GM19372 (cell line): ENCODE results near the gene HIBCH.
"Not testable (repeated sequence)": the region's sequence is repeated elsewhere in the genome, so short reads cannot be mapped to it uniquely, and the experiment has no call there.

Source experiments
- ATAC-seq: cut with Tn5 transposase; IDR thresholded peaks from one replicate; pipeline ENCODE4 v1.9.1; 2021; ENCODE audit warnings: mild to moderate bottlenecking, low read depth, moderate library complexity; ENCODE audit not compliant: unreplicated experiment

HIBCH gene, protein sequence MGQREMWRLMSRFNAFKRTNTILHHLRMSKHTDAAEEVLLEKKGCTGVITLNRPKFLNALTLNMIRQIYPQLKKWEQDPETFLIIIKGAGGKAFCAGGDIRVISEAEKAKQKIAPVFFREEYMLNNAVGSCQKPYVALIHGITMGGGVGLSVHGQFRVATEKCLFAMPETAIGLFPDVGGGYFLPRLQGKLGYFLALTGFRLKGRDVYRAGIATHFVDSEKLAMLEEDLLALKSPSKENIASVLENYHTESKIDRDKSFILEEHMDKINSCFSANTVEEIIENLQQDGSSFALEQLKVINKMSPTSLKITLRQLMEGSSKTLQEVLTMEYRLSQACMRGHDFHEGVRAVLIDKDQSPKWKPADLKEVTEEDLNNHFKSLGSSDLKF

DNA sequence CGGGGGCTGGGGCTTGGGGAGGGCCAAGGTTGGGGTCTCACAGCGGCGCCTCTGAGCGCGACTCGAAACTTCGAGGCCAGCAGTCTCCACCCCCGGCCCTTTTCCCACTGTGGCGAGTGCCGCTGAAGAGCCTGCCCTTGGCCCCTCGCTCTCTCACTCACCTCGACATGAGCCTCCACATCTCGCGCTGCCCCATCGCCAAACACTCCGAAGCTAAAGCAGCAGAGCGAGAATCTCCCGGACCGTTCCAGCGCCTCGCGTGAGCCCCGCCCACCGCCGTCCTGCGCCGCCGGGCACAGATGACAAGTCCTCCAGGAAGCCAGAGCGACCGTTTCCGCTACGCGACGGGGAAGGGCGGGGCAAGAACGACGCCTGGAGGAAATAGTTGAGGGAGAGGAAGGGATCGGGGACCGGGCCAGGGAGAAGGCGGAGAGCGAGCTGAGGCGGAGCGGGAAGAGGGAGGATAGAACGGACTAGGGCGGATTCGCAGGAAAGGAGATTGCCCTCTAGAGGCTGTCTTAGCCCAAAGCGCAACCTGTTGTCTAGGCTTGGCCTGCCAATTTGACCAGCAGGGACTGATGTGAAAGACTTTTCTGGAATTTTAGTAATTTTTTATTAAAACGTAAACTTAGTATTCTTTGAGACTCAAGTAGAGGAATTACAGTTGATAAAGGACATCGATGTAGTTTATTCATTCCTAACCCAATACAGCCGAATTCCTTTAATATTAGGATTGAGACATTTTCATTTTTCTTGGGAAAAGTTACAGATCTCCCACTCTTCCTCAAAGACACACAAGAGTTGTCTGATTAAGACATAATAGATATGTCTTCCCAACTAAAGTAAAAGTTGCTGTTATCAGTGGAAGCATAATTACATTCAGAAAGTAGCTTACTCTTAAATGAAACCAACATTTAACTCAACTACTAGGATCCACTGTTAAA lies at the start of gene HIBCH:
TSS of gene HIBCH (minus strand) at position 272 of the 944 bp plus-strand sequence. CDS start at position 196, 76 bp downstream.
- peak; percentile 90 for ATAC-seq

DNA sequence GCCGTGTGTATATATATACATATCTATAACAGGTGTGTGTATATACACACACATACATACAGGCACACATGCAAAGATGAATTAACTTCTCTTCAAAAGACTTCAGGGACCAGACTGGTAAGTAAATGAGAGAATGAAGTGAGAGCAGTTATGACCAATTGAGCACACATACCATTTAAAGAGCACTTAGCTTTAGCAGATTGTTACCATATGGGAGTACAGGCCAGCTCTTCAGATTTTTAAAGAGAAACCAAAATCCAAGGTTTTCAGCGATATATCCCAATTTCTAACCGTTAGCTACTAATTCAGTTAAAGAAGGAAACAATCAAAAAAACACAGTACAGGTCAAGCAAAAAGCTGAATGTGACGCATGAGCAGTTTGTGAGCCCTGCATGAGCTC lies 47.5 kb upstream of the HIBCH start:
- no peak for ATAC-seq

DNA sequence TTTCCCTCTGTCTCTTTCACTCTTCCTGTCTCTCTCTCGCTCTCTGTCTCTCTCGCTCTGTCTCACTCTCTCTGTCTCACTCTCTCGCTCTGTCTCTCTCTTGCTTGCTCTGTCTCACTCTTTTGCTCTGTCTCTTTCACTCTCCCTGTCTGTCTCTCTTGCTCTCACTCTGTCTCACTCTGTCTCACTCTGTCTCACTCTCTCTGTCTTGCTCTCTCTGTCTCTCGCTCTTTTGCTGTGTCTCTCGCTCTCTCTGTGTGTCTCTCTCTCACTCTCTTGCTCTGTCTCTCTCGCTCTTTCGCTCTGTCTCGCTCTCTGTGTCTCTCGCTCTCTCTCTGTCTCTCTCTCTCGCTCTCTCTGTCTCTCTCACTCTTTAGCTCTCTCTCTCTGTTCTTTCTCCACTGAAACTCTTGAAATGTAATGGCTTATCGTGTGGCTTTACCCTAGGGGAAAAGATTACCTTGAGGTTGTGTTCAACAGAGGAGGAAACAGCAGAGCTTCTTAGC lies 46.7 kb upstream of the HIBCH start:
- ATAC-seq, result no peak

DNA sequence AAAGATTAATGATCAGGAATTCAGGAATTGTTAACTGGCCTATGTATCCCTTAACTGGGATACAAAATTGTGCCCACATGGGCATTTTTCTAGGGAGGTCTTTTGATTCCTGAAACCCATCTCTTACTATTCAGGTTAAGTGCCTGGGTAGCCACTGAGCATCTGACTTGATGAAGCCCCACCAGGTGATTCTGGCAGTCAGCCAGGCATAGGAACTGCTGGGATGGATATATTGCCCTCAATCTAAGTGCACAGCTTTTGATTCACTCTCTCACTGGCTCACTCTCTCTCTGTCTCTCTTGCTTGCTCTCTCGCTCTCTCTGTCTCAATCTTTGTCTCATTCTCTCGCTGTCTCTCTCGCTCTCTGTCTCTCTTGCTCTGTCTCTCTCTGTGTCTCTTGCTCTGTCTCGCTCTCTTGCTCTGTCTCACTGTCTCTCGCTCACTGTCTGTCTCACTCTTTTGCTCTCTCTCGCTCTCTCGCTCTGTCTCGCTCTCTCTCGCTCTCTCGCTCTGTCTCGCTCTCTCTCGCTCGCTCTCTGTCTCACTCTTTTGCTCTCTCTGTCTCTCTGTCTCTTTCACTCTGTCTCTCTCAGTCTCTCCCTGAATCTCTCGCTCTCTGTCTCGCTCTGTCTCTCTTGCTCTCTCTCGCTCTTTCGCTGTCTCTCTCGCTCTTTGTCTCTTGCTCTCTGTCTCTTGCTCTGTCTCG lies 46.0 kb upstream of the HIBCH start:
- no peak for ATAC-seq

DNA sequence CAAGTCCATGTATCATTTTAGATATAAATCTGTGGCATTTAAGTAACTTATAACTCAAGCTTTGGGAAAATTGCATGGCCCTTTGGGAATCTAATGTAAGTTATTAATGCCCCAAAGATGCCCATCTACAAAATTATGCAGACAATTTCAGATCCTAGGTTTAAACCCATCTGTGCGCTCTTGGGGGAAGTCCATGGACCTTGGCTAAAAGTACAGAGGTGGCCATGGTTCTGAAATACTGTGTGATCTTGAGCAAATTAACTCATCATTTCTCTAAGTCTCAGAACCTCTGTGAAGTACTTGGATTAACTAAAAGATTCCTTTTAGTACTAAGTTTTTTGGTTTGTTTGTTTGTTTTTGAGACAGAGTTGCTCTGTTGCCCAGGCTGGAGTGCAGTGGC lies 43.3 kb upstream of the HIBCH start:
- ATAC-seq, result no peak

DNA sequence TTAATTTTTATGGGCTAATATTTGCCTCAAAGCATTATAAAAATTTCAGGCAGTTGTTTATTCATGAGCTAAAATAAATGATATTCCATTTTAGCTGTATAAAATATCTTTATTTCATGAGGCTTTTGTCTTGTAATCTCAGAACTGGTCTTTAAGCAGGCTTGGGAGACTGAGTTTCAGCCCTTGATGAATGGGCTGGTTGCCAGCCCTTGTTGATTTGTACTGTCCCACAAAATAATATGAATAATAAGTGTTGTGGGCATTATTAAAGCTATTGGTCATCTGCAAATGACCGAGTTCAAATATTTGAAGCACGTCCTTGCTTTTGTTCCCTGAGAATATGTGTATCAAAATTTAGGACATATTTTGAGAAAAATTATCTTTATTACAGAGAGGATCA lies 41.9 kb upstream of the HIBCH start:
- no peak for ATAC-seq

DNA sequence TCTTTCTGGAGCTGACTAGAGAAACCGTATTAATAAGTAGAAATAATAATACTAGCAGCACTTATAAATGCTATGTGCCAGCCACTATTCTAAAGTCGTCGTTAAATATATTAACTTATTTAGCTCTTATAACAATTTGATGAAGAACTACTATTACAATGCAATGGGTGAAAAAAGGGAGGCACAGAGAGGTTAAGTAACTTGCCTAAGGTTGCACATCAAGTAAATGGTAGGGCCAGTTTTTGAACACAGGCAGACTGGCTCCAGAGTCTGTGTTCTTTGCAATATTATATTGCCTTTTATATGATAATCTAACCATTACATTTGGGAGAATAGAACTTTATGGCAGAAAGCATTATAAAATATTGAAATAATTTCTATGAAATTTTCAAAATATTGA lies 41.3 kb upstream of the HIBCH start:
- no peak for ATAC-seq

DNA sequence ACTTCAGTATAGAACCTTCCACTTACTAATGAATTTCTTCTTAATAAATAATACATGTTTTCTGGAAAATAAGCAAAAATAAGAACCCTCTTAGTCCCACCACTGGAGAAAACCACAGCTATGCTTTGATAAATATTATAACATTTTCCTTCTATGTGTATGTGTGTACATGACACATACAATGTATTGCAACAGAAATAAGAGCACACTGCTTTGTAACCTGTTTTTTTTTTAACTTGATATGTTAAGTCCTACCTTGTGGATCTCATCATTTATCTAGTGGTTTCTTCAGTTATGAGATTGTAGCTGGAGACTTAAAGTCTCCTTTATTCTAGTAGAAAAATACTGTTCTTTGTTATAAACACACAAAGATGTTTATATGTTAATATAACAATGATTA lies 40.9 kb upstream of the HIBCH start:
- no peak for ATAC-seq

DNA sequence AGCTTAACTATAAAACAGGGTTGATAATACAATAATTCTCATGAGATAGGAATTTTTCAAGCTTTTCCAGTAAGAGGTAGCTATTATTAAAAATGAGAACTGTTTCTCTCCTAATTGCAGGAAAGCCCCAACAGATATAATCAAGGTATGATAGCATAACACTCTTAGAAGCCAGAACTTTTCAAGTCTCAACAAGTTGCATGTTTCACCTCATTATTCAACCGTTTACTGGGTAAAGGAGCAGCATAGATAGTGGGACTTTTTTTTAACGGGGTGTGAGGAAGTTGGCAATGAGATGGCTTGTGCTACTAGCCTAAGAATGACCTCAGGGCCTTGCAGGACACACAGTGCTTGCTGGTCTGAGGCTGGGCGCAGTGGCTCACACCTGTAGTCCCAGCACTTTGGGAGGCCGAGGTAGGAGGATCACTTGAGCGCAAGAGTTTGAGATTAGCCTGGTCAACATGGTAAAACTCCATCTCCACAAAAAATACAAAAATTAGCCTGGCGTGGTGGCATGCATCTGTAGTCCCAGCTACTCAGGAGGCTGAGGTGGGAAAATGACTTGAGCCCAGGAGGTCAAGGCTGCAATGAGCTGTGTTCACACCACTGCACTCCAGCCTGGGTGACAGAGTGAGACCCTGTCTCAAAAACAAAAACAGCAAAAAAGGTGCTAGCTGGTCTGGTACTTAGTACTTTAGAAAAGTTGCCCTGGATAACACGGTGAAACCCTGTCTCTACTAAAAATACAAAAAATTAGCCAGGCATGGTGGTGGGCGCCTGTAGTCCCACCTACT lies 39.2 kb upstream of the HIBCH start:
- ATAC-seq, result not testable (repeated sequence)

DNA sequence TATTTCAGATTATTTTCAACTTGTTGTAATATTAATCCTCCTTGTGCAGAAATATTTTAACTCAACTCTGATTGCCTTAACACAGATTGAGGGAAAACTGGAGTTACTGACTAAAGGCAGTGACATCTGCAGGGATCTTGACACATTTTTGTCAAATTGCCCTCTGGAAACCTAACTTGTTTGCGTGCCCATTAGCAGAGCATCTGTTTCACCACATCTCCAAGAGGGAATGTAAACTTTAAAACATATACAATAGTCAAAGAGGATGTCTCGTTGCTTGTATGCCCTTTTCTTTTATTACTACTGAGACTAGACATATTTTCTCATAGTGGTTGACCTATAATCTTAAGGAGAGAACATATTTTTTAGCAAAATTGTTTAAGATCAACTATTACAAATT lies 38.0 kb upstream of the HIBCH start:
- ATAC-seq, result no peak

DNA sequence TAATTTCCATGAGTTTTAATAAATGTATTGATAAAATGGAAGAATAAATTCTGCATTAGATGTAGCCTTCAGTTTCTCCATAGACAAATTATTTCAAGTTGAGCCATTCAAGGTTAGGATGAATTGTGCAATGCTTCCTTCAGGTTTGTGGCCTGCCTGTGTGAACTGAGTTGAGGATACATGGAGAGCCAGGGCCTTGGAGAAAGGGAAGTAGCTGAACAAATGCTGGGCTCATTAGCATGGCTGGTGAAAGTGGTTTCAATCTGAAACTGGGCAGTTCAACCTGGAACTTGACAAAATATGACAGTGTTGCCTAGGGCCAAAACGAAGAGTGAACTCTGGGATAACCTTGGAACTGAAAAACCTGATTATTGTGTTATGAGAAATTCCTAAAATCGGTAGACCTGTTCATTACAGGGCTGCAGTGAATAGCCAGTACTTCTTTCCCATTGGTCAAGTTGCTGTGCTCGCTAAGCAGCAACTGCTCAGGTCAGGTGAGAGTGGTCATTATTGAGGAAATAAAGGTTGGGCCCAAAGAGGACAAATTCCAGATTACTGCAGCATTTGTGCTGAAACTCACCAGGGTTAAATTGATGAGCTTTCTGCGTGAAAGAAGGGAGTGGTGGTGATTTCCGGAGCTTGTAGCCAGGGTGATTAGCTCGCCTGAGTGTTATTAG lies 36.5 kb upstream of the HIBCH start:
- ATAC-seq, result no peak

DNA sequence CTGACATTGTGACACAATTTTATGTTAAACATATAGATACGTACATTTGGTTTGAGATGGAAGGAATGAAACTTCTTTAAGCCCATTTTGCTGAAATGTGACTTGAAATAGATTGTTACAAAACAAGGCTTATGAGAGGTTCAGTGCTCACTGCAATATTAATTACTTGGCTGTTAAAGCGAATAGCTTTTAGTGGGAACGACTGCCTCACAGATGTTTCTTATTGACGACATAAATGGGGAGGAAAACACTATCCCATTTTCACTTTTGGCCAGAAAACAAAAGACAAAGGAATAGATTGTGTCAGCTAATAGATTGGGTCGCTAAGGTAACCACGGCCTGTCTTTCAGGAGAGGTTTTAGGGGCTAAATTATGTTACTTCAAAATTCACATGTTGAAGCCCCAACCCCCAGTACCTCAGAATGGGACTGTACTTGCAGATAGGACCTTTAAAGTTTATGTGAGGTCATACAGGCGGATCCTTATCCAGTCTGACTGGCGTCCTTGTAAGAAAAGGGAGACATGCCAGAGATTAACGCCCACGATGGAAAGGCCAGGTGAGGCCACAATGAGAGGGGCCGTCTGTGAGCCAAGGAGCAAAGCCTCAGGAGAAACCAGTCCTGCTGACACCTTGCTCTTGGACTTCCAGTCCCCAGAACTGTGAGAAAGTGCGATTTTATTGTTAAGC lies 34.5 kb upstream of the HIBCH start:
- no peak for ATAC-seq

DNA sequence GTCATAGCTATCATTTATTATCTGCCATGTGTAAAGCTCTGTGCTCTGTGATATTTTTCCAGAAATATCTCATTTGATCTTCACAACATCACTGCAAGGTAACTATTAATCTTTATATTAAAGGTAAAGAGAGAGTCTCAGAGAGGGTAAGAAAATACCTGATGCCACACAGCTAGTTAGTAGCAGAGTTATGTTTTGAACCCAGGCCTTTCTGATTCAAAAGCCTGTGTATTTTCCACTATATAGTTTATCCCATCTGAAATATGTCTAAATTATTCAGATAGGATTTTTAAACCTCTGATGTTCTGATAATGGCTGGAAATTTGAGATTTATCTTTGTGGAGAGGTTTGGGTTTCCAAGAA lies 33.9 kb upstream of the HIBCH start:
- ATAC-seq, result no peak

DNA sequence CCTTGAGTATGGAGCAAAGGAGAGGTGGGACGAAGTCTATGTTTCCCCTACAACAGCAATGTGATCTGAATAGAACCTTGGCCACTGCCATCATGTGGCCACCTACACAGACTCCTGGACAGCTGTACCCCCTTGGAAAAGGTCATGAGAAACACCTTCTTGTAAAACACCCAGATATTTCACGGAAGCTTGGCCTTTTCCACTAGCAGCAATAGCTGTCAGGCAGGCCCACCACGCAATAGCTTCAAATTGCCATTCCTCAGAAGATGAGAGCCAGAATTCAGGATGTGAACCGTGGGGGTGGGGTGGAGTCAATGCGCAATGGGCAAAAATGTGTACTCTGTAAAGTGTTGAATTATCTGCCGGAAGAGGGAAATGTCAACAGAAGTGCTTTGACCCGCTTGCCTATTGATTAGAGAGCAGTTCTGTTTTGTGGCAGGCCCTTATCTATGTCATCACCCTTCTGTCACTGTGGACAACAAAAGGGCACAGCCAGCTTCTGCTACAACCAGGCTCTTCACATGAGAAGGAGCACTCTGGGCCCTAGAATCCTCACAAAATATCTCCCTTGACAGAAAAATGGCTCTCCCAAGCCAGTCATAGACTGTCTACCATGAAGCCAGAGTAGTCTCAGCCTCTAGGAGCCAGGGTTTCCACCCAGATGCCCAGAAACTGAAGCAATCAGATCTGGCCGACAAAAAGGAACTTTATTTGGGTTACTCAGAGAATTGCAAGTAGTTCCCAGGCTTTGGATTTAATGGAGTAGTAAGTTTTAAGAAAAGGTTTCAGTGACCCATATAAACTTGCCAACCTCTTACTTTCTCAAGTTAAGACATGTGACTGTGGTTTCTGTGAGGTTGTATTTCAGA lies 33.3 kb upstream of the HIBCH start:
- no peak for ATAC-seq

DNA sequence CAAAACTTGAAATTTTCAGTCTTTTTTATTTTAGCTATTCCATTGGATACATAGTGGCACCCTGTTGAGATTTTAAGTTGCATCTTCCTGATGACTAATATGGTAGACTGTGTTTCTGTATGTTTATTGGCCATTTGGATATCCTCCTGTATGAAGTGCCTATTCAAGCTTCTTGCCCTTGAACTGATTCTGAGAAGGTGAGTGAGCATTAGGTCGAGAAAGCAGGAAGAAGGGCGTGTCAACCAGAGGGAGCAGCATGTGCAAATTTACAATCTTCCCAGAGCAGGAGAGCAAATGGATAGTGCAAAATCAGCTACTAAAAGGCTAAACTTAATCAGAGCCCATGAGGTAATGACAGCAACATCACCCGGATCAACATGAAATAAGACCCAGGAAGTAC lies 32.3 kb upstream of the HIBCH start:
- ATAC-seq, result no peak

DNA sequence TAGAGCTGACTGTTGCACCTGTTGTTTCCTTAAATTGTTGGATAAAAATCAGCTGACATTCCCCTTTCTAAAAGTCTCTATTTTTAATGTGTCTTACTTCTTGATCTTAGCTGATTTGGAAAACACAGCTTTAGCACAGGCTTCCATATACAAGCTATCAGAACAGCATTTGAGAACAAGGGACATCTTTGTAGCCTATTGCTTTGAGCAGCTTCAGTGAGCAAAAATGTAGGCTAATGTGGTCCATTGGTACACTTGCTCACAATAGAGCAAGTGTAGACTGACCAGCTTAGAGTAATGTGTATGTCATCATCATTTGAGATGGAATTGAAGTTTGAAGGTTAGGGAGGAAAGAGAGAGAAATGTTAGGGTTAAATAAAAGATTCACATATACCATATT lies 30.7 kb upstream of the HIBCH start:
- no peak for ATAC-seq

DNA sequence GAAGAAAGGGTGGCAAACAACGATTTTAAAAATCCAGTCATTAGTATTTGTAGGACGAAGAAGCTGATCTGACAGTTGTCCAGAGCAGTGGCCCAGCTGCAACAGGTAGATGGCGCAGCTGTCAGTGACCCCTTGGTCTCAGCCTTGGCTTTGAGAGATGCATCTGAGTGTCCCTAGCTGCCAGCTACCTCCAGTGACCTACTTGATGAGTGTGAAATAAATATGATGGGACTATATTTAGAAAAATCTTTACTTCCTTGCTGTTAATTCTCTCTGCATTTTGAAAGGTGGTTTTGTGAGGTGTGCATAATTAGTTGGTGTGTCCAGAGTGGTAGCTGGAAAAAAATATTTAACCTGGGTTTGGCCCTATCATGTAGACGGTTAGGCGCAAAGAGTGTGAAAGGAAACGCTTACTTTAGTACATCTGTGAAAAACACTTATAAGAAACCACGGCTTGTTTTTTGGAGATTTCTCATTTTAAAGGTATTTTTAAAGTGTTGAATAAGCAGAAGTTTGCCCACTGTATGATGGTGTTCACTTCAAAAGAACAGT lies 24.7 kb upstream of the HIBCH start:
- peak; percentile 77 for ATAC-seq
